D721Med (cell line): ENCODE data around the gene DOCK3.

Source experiments
- DNase-seq: peaks from one replicate; pipeline ENCODE4 v3.0.0; 2011; ENCODE audit warnings: low spot score; ENCODE audit not compliant: insufficient read length
- FAIRE-seq: peaks from 2 replicates; lab custom pipeline; 2011; peaks lifted over from hg19 to GRCh38; lab: Jason Lieb, UNC
- CTCF ChIP-seq: IDR thresholded peaks from 2 replicates; pipeline ENCODE4 v1.5.1; 2012; ENCODE audit warnings: mild to moderate bottlenecking, control low read depth; ENCODE audit not compliant: insufficient read depth; ENCODE audit errors: missing control alignments

DOCK3 gene

GRCh38 chr3:51338632-51339031 lies 663.9 kb downstream of the DOCK3 start:
- no peak for FAIRE-seq
- no peak for TF ChIP-seq CTCF
- DNase-seq: no peak

- DNase-seq (no peak), FAIRE-seq (no peak)
- no peak for TF ChIP-seq CTCF
These were observed 665.5 kb downstream of the DOCK3 start for GRCh38 chr3:51340013-51340829.

DNA sequence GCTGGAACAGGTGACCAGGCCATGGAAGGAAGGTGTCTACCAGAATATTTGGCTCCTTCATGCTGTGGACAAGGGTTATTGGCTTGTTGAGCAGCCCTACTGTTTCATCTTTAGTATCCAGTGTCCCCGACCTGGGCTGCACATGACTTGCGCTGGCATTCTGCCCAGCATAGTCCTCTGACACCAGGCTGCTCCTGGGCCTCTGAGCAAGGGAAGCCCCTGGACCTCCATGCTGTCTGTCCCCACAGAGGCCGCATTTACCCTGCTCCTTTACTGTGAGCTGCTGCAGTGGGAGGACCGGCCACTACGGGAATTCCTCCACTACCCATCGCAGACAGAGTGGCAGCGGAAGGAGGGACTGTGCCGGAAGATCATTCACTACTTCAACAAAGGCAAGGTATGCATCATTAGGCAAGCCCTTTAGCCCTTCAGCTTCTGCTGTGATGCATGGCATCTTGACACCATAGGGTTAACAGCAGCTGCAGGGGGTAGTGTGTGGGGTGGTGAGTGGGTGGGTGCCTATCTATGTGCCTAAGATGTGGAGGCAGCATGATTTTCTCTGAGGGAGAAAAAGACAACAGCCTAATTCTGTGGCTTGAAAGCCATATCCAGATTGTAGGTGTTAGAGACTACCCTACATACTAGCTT lies 666.4 kb downstream of the DOCK3 start:
- FAIRE-seq: no peak
- no peak for DNase-seq
- no peak for TF ChIP-seq CTCF

DNA sequence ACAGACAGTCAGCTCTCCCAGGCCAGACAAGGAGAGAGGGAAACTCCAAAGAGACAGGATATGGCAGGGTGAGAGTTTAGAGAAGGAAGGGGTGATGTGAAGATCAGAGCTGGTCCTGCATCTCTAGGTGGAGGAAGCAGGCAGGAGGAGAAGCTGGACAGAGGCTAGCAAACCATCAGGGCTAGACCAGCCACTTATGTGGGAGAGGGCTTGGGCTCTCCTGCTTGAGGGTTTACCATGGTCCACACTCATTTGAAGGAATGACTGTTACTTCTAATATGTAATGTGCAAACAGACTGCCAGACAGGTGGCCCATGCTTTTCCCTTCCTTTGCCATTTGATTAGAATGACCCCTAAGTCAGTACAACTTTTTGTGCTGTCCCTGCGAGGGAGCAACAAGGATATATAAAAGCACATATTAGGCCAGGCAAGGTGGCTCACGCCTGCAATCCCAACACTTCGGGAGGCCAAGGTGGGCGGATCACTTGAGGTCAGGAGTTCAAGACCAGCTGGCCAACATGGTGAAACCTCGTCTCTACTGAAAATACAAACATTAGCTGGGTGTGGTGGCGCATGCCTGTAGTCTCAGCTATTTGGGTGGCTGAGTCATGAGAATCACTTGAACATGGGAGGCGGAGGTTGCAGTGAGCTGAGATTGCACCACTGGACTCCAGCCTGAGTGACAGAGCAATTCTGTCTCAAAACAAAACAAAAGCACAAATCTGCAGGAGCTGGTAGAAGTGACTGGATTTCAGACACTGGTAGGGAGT lies 669.4 kb downstream of the DOCK3 start:
- DNase-seq (no peak), FAIRE-seq (no peak)
- TF ChIP-seq CTCF: no peak

DNA sequence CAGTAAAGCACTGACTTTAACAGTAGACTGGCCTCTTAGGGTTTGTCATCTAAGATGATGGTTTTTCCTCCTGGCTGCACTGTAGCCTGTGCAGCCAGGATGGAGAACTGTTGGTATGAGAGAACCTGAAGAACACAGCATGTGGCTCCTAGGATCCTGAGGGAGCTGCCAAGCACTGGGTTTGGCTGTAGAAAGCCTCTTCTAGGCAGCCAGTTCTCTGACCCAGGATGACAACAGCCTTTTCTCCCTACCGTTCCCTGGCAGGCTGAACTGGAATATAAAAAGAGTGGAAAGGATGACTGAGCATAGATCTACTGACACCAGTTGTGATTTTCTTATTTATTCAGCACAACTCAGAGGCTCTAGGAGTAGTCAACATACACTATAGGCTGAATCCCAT lies 676.0 kb downstream of the DOCK3 start:
- DNase-seq (no peak), FAIRE-seq (no peak)
- TF ChIP-seq CTCF: no peak

DNA sequence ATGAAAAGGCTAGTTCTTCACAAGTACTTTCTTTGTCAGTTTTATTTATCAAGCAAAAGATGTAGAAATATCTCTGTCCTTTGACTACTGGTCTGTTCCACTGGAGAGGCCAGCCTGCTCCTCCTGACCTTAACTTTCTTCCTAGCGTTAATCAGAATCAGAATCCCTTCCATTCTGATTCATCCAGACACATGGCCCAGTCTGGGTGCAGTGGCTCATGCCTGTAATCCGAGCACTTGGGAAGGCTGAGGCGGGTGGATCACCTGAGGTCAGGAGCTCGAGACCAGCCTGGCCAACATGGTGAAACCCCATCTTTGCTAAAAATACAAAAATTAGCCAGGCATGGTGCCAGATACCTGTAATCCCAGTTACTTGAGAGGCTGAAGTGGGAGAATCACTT lies 678.4 kb downstream of the DOCK3 start:
- no peak for TF ChIP-seq CTCF
- no peak for FAIRE-seq
- no peak for DNase-seq

DNA sequence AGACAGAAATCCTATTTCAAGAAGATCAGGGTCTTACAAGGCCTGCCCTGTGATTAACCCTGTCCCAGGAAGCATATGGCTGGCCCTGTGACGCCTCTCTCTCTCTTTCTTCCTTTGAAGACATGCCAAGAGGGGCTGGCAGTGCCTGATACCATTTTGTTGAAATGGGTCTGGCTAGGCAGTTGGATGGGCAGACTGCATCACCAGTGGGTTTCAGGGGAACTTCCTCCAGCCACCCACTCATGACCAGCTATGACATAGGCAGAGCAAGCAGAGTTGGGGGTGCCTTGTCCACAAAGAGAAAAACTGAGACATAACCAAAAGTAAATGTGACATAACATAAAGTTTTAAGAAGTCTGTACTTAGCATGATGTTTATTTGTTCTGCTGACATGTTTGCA lies 679.0 kb downstream of the DOCK3 start:
- FAIRE-seq: no peak
- no peak for TF ChIP-seq CTCF

More for the DNA sequence above, 679.0 kb downstream of the DOCK3 start:
- DNase-seq: no peak
